H1 (cell line): ENCODE measurements around the gene STAT3. TPM values are rescaled to one million over a fixed set of nuclear protein-coding genes. Genes with fewer than 3 reads are reported as not detected.

Experiments used
- CBX8 ChIP-seq: fragments of 300-800, 300-1000 bp; sonication (generic); IDR thresholded peaks from 2 replicates; pipeline ENCODE4 v1.7.1; 2016; ENCODE audit warnings: low read depth, low read length, borderline replicate concordance
- JUND ChIP-seq: IDR thresholded peaks from 2 replicates; pipeline ENCODE4 v1.6.1; 2011; ENCODE audit warnings: mild to moderate bottlenecking, improper control_type of control experiment, low read length
- RXRA ChIP-seq: IDR thresholded peaks from 2 replicates; pipeline ENCODE4 v1.6.1; 2011; ENCODE audit warnings: low read depth, mild to moderate bottlenecking, low read length, moderate library complexity; ENCODE audit not compliant: insufficient read depth
- SAP30 ChIP-seq: fragments of 300-600 bp; sonication (generic); IDR thresholded peaks from 2 replicates; pipeline ENCODE4 v1.7.1; 2012; ENCODE audit warnings: low read length, moderate library complexity, mild to moderate bottlenecking, inconsistent platforms; ENCODE audit not compliant: insufficient read depth, insufficient replicate concordance
- SIX5 ChIP-seq: IDR thresholded peaks from 2 replicates; pipeline ENCODE4 v1.6.1; 2011; ENCODE audit warnings: mild to moderate bottlenecking, low read depth, low read length
- TBP ChIP-seq: IDR thresholded peaks from 2 replicates; pipeline ENCODE4 v1.6.1; 2011; ENCODE audit warnings: low read depth, low read length, improper control_type of control experiment
- YY1 ChIP-seq: IDR thresholded peaks from 2 replicates; pipeline ENCODE4 v1.6.1; 2011; ENCODE audit warnings: low read depth, mild to moderate bottlenecking, low read length
- ZNF274 ChIP-seq: IDR thresholded peaks from 2 replicates; pipeline ENCODE4 v1.7.0; 2012; ENCODE audit warnings: low read length, borderline replicate concordance; ENCODE audit errors: extremely low read depth
- polyA plus RNA-seq, 7 experiments: library from polyadenylated mRNA; depleted of rRNA in 3 of 7; stranded (reverse) in 5 of 7; unstranded in 2 of 7; fragments of >200 nt in 5 of 7; fragments of 200-250 nt in 2 of 7; gene quantifications; 1 replicate in 5 of 7; 2 replicates in 1 of 7; 4 replicates in 1 of 7; pipeline versions ENCODE4 v1.2.1 to v1.2.3, GENCODE V29; 2011 to 2013; ENCODE audit warnings: missing spikeins in 2 of 7, mixed read lengths in 2 of 7
- total RNA-seq: library from RNA; stranded (reverse); fragmentation: NEBNext Ultra II Directional; extraction: Animal tissue kit (Norgen Biotek cat#: 25700); gene quantifications from 2 replicates; pipeline ENCODE4 v1.2.1, GENCODE V29; 2021
- TF ChIP-seq, protein P1 (sequence below): fragments of 300-600 bp; sonication (generic); IDR thresholded peaks from 2 replicates; pipeline ENCODE4 v1.7.1; 2012; ENCODE audit warnings: low read length, moderate library complexity, mild to moderate bottlenecking, inconsistent platforms; ENCODE audit not compliant: insufficient replicate concordance
- TF ChIP-seq, protein P2 (sequence below): IDR thresholded peaks from 2 replicates; pipeline ENCODE4 v1.6.1; 2011; ENCODE audit warnings: low read depth, mild to moderate bottlenecking, low read length; ENCODE audit not compliant: insufficient read depth

The STAT3 gene
- total and polyA plus RNA-seq, 2 of the 8 experiments (the other 6 are each of a cell fraction or from before 2014, with no cell fraction given) = 38.4 to 94.1 TPM

DNA sequence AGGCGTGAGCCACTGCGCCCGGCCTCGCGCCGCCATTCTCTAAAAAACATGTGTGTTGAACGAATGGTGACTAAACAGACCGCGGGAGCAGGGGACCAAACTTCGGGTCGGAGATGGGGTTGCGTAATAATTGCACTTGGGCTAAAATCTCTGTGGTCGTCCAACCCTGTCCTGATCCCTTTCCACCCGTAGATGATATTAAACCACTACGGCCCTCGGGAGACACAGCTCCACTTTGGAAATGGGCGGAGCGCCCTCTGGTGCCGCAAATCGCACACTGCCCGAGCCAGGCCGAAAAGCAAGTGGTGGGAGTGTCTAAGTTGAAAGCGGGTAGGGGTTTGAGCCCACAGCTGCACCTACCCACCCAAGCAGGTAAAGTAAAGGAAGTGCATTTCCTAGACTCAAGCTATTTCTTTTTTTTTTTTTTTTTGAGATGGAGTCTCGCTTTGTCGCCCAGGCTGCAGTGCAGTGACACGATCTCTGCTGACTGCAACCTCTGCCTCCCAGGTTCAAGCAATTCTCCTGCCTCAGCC is 17.8 kb upstream of the STAT3 start (continued):
- TF ChIP-seq, protein P1, sequence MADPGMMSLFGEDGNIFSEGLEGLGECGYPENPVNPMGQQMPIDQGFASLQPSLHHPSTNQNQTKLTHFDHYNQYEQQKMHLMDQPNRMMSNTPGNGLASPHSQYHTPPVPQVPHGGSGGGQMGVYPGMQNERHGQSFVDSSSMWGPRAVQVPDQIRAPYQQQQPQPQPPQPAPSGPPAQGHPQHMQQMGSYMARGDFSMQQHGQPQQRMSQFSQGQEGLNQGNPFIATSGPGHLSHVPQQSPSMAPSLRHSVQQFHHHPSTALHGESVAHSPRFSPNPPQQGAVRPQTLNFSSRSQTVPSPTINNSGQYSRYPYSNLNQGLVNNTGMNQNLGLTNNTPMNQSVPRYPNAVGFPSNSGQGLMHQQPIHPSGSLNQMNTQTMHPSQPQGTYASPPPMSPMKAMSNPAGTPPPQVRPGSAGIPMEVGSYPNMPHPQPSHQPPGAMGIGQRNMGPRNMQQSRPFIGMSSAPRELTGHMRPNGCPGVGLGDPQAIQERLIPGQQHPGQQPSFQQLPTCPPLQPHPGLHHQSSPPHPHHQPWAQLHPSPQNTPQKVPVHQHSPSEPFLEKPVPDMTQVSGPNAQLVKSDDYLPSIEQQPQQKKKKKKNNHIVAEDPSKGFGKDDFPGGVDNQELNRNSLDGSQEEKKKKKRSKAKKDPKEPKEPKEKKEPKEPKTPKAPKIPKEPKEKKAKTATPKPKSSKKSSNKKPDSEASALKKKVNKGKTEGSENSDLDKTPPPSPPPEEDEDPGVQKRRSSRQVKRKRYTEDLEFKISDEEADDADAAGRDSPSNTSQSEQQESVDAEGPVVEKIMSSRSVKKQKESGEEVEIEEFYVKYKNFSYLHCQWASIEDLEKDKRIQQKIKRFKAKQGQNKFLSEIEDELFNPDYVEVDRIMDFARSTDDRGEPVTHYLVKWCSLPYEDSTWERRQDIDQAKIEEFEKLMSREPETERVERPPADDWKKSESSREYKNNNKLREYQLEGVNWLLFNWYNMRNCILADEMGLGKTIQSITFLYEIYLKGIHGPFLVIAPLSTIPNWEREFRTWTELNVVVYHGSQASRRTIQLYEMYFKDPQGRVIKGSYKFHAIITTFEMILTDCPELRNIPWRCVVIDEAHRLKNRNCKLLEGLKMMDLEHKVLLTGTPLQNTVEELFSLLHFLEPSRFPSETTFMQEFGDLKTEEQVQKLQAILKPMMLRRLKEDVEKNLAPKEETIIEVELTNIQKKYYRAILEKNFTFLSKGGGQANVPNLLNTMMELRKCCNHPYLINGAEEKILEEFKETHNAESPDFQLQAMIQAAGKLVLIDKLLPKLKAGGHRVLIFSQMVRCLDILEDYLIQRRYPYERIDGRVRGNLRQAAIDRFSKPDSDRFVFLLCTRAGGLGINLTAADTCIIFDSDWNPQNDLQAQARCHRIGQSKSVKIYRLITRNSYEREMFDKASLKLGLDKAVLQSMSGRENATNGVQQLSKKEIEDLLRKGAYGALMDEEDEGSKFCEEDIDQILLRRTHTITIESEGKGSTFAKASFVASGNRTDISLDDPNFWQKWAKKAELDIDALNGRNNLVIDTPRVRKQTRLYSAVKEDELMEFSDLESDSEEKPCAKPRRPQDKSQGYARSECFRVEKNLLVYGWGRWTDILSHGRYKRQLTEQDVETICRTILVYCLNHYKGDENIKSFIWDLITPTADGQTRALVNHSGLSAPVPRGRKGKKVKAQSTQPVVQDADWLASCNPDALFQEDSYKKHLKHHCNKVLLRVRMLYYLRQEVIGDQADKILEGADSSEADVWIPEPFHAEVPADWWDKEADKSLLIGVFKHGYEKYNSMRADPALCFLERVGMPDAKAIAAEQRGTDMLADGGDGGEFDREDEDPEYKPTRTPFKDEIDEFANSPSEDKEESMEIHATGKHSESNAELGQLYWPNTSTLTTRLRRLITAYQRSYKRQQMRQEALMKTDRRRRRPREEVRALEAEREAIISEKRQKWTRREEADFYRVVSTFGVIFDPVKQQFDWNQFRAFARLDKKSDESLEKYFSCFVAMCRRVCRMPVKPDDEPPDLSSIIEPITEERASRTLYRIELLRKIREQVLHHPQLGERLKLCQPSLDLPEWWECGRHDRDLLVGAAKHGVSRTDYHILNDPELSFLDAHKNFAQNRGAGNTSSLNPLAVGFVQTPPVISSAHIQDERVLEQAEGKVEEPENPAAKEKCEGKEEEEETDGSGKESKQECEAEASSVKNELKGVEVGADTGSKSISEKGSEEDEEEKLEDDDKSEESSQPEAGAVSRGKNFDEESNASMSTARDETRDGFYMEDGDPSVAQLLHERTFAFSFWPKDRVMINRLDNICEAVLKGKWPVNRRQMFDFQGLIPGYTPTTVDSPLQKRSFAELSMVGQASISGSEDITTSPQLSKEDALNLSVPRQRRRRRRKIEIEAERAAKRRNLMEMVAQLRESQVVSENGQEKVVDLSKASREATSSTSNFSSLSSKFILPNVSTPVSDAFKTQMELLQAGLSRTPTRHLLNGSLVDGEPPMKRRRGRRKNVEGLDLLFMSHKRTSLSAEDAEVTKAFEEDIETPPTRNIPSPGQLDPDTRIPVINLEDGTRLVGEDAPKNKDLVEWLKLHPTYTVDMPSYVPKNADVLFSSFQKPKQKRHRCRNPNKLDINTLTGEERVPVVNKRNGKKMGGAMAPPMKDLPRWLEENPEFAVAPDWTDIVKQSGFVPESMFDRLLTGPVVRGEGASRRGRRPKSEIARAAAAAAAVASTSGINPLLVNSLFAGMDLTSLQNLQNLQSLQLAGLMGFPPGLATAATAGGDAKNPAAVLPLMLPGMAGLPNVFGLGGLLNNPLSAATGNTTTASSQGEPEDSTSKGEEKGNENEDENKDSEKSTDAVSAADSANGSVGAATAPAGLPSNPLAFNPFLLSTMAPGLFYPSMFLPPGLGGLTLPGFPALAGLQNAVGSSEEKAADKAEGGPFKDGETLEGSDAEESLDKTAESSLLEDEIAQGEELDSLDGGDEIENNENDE = no peak
- TF ChIP-seq JUND = no peak
- TF ChIP-seq RXRA = no peak
- no peak for TF ChIP-seq ZNF274
- TF ChIP-seq YY1 = no peak
- TF ChIP-seq, protein P2, sequence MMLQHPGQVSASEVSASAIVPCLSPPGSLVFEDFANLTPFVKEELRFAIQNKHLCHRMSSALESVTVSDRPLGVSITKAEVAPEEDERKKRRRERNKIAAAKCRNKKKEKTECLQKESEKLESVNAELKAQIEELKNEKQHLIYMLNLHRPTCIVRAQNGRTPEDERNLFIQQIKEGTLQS = no peak
- no peak for TF ChIP-seq CBX8
- no peak for TF ChIP-seq SIX5
- no peak for TF ChIP-seq SAP30
- no peak for TF ChIP-seq TBP
